HG02763 (cell line): ENCODE measurements around the gene CFD.
"Not testable (repeated sequence)": the region's sequence is repeated elsewhere in the genome, so short reads cannot be mapped to it uniquely, and the experiment has no call there.

ENCODE experiments used
- ATAC-seq: cut with Tn5 transposase; IDR thresholded peaks from one replicate; pipeline ENCODE4 v1.9.1; 2021; ENCODE audit warnings: mild to moderate bottlenecking, moderate library complexity; ENCODE audit not compliant: unreplicated experiment

The CFD gene

GRCh38 chr19:852136-853013 is 7.1 kb upstream of the CFD start, which contains the start of gene ELANE:
Gene ELANE (plus strand): TSS chr19:852303. CDS start chr19:852329, 26 bp downstream.
- no peak for ATAC-seq

- no peak for ATAC-seq
Measured at GRCh38 chr19:853014-853585, 6.4 kb upstream of the CFD start.

- not testable (repeated sequence) for ATAC-seq
Measured at GRCh38 chr19:853614-854220, 5.7 kb upstream of the CFD start.

GRCh38 chr19:854549-854948 is 4.9 kb upstream of the CFD start:
- ATAC-seq = no peak

- no peak for ATAC-seq
Measured at GRCh38 chr19:855142-855541, 4.3 kb upstream of the CFD start.

GRCh38 chr19:855566-856120 is 3.8 kb upstream of the CFD start:
- no peak for ATAC-seq

- no peak for ATAC-seq
Measured at GRCh38 chr19:858284-858683, 1.2 kb upstream of the CFD start.

- ATAC-seq = no peak
Measured at GRCh38 chr19:861141-861755, 1.8 kb downstream of the CFD start.

GRCh38 chr19:861756-862580 is 2.5 kb downstream of the CFD start:
- no peak for ATAC-seq

GRCh38 chr19:862581-863314 is 3.3 kb downstream of the CFD start:
- no peak for ATAC-seq

GRCh38 chr19:863315-863620 is 3.8 kb downstream of the CFD start:
- ATAC-seq = no peak

GRCh38 chr19:866769-867300 is 7.4 kb downstream of the CFD start:
- no peak for ATAC-seq

- ATAC-seq = no peak
Measured at GRCh38 chr19:867301-867793, 7.9 kb downstream of the CFD start.

GRCh38 chr19:867855-868457 is 8.5 kb downstream of the CFD start:
- no peak for ATAC-seq

- ATAC-seq = no peak
Measured at GRCh38 chr19:868458-869244, 9.2 kb downstream of the CFD start.

- no peak for ATAC-seq
Measured at GRCh38 chr19:869245-870177, 10.0 kb downstream of the CFD start.

- no peak for ATAC-seq
Measured at GRCh38 chr19:870314-870713, 10.8 kb downstream of the CFD start.
